Epithelial cell of prostate (primary cell): ENCODE data around the gene LIMCH1.
"Not testable (repeated sequence)": the region's sequence is repeated elsewhere in the genome, so short reads cannot be mapped to it uniquely, and the experiment has no call there.

Experiments used
- DNase-seq: peaks from one replicate; pipeline ENCODE4 v3.0.0-alpha.2; 2011; ENCODE audit warnings: low read depth, low spot score
- H3K27ac ChIP-seq: fragments of 450-650 bp; 2 replicates; pipeline ENCODE4 v1.5.1; 2017; ENCODE audit warnings: mild to moderate bottlenecking

LIMCH1 gene, protein sequence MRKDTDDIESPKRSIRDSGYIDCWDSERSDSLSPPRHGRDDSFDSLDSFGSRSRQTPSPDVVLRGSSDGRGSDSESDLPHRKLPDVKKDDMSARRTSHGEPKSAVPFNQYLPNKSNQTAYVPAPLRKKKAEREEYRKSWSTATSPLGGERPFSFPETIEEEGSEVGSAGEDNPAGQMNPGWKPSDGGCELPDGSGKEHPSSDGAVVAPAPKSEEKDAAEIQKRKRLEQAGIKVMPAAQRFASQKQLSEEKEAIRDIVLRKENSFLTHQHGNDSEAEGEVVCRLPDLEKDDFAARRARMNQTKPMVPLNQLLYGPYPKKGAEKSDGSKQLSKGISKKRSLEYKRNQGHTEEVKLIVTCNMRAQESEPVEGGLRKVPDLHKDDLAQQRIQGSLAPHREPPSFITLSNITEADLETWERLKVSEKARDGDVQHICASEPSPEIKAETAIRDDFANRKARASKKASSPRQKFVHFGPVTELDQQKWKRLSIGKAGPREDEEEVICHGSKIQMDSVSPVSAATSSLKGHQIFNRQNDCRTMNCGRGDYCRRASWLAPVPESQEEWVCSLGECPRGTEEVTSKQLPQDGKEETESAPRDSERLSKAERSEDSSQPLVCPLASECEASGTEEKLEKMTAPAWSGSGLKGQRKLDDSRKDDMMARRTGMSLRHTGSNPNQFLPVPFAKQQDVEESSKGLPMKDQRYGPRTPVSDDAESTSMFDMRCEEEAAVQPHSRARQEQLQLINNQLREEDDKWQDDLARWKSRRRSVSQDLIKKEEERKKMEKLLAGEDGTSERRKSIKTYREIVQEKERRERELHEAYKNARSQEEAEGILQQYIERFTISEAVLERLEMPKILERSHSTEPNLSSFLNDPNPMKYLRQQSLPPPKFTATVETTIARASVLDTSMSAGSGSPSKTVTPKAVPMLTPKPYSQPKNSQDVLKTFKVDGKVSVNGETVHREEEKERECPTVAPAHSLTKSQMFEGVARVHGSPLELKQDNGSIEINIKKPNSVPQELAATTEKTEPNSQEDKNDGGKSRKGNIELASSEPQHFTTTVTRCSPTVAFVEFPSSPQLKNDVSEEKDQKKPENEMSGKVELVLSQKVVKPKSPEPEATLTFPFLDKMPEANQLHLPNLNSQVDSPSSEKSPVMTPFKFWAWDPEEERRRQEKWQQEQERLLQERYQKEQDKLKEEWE (N-terminal part only)

DNA sequence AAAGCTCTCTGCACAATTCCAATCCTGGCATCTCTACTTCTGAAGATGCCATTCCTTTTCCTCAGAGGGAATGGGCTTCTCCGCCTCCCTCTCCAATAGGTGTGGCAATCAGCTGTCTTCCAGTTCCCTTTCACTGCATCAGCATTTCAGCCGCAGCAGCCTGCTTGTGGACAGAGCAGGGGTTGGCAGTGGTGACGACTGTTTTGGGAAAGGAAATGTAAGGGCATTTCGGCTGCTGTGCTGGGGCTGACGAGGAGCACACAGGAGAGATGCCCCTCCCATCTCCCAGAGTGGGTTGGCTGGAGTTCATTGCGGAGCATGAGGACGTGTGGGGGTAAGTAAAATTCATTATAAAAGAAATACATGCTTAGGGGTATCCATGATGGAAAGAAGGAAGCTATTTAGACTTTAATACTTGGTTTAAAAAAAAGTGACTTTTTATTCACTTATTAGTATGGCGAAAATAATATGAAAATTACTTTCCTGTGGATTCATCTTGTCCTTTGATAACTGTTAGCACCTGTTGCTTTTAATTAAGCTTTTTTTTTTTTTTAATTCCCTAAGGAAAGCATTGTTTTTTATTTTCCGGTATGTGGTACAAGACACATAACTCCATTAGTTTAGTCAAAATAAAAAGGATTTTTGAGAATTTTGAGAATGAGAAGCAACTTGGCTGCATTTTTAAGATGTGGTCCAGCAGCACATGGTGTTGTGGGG is at the start of gene LIMCH1:
Gene LIMCH1, plus strand, starts transcription at position 141 of the 717 bp plus-strand sequence. CDS start 67,839 bp downstream, outside the sequence.
- no peak within 1 kb of the TSS for H3K27ac ChIP-seq
- DNase-seq = no peak

DNA sequence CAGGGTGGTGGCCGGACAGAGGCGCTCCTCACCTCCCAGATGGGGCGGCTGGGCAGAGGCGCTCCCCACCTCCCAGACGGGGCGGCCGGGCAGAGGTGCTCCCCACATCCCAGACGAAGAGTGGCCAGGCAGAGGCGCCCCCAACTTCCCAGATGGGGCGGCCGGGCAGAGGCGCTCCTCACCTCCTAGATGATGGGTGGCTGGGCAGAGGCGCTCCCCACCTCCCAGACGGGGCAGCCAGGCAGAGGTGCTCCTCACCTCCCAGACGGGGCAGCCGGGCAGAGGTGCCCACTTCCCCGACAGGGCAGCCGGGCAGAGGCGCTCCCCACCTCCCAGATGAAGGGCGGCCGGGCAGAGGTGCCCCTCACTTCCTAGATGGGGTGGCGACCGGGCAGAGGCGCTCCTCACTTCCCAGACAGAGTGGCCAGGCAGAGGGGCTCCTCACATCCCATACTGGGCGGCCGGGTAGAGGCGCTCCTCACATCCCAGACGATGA is 46.8 kb upstream of the LIMCH1 start:
- not testable (repeated sequence) for H3K27ac ChIP-seq, DNase-seq

DNA sequence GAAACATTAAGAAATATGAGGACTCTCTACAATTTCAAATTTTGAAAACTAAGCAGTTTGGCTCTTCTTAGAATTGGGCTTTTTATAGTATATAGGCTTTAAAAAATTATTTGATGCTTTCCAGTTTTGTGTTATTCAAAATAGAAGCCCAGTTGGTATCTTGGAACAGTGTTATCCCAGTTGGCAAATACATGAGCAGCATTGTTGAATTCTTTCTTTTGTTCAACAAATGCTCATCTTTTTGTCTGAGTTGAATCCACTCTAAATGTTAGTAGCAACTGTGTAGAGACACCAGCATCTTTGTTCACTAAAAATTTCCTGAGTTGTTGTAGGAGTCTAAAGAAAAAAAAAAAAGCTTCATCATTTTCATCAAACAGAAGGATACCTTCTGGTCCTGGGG is 41.0 kb upstream of the LIMCH1 start:
- no peak for DNase-seq
- H3K27ac ChIP-seq = no peak overlapping the region

DNA sequence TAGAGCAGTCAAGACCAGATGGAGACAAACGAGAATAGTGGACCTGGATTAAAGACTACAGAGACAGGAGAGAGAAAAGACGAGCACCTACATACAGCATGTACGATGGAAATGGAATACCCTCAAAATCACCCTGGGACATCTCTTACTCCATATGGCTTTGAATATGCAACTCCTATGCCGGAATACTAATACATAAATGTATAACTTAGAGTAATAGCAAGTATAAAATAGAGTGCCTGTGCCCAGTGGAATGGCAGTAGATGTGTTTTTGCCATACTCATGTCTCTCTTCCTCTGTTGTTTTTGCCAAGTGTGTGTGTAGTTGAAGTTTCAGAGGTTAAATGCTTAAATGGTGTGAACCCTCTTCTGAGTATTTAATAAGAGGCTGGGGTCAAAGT is 39.8 kb upstream of the LIMCH1 start:
- no peak for DNase-seq
- no peak overlapping the region for H3K27ac ChIP-seq

DNA sequence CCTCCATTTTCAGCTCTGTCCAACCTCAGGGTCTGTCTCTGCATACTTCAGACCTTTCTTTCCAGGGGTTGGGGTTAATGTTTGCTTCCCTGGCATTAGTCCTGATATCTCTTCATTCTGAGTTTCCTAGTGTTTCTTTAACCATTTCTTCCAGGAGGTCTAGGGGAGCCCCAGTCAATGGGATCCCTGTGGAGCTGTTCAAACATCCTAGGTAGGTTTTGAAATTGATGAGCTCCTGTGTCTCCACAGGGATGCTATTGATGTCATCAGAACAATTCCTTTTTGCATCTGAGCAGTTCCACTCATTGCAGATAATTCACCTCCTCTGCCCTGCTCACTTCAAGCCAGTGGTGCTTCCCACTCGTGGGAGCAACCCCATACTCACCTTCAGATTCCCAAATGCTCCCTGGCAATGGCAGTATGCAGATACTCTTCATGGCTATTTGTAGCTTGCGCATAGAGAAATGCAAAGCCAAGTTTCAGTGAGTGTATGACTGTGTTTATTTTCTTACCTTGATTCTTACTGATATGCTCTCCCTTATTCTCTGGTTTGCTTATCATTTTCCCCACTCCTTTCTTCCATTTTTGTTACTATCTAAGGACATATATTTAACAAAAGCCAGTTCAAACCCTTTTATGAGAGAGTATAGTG is 33.7 kb upstream of the LIMCH1 start:
- no peak overlapping the region for H3K27ac ChIP-seq
- no peak for DNase-seq

DNA sequence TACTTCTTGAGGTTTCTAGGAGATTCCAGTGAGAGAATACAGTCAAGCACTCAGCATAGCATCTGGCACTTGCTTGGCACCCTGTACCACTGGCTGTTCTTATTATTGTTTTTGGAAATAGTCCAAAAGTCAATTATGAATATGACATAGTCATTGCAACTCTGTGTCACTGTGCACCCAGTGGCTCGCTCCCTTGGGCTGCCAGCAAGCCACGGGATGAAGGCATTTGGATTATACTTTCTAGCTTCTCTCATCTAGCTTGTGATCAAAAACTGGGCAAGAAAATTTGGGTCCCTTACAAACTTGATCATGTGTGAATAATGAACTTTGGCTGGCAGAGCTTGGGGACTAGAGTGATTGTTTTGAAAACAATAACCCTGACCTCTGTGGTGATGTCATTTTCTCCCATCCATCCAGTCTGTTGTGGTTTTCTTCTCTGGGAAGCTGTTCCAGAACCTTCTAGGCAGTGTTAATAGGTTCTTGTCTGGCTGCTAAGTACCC is 32.7 kb upstream of the LIMCH1 start:
- DNase-seq = no peak
- H3K27ac ChIP-seq = peak overlapping the region; percentile 38

DNA sequence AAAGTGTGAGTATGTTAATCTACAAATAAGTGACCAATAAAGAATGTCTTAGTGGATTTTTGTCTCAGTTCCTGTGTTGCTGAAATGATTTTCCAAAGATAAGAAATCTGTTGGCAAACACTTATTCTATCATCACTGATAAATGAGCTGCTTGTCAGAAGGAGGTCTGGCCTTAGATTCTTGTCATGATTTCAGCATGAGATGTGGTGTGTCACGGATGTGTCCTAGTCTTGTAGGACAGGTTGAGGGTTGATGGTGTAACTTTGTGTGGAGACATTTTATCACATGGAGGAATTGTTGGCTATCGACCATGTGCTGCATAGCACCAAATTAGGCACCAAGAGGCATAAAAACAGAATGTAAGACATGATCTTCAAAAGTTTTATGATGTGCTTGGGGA is 31.8 kb upstream of the LIMCH1 start:
- no peak for DNase-seq
- peak overlapping the region; percentile 38 for H3K27ac ChIP-seq

DNA sequence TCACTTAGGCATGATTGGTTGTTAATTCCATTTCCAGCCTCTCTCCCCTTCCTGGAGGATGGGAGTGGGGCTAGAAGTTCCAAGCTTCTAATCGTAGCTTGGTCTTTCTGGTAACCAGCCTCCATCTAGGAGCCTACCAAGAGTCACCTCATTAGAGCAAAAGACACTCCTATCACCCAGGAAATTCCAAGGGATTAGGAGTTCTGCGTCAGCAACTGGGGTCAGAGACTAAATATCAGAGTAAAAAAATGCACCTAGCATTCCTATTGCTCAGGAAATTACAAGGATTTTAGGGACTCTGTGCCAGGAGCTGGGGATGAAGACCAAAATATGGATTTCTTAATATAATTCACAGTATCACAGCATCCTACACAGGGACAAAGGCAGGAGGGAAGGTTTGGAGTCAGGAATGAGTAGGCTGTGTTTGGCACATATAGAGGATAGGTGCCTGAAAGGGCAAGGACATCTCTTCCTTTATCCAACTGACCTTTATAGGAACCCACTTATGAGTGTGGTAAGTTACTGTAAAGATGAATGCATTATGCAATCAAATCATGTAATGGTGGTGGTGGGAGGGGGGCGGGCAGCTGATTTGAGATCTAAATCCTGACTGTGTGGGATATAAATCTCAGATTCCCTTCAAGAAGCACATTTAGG is 30.5 kb upstream of the LIMCH1 start:
- no peak for DNase-seq
- H3K27ac ChIP-seq = peak overlapping the region; percentile 38

DNA sequence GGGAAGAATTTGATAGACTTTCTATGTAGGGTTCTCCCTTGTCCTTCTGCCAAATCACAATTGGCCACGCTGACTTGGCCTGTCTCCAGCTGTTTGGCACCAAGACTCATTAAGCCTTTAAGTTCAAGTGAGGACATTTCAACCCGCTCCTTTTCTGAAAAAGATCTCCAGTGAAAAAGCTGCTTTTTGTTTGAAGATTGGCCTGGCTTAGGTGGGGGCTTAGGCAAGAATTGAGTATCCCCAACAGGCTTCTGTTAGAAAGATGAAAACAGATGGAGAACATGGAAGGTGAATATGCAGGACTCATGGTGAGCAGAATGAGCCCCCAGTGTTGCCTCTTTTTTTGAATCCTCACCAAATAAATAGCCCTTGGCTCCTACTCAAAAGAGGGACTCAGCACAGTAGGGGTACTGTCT is 28.5 kb upstream of the LIMCH1 start:
- DNase-seq = no peak
- no peak overlapping the region for H3K27ac ChIP-seq

DNA sequence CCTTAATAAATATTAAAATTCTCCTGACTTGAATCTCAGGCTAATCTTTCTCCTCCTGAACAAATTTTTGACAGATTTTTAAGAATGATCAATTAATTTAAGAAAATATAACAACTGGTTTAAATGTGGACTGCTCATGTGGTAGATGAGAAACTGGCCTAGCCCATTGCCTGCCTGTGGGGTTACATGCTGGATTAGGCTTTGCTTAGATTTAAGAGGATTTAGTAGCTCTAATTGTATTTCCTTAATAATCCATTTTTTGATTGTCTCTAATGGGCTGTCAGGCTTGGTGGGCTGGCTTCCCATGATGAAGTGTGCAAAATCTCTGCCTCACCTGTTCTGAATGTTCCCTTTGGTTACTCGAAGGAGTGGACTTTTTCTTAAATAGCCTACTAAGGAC is 27.8 kb upstream of the LIMCH1 start:
- no peak overlapping the region for H3K27ac ChIP-seq
- DNase-seq = no peak

DNA sequence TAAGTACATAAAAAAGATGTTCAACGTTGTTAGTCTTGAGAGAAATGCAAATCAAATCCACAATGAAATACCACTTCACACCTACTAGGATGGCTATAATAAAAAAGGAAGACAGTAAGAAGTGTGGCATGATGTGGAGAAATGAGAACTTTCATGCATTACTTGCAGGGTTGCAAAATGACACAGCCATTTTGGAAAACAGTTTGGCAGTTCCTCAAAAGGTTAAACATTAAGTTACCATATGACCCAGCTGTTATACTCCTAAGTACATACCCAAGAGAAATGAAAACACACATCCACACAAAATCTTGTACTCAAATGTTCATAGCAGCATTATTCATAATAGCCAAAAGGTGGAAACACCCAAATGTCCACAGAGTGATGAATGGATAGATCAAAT is 25.8 kb upstream of the LIMCH1 start:
- no peak for DNase-seq
- no peak overlapping the region for H3K27ac ChIP-seq

DNA sequence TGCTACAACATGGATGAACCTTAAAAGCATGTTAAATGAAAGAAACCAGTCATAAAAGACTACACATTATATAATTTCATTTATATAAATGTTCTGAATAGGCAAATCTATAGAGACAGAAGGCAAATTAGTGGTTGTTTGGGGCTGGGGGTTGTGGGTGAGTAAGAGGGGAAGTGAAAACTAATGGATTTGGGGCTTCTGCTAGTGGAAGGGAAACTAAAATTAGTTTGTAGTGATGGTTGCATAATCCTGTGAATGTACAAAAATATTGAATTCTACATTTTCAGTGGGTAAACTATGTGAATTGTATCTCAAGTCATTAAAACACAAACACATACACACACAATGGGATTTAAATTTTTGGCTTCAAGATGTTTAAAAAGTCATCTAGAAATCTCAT is 25.4 kb upstream of the LIMCH1 start:
- no peak for DNase-seq
- no peak overlapping the region for H3K27ac ChIP-seq

DNA sequence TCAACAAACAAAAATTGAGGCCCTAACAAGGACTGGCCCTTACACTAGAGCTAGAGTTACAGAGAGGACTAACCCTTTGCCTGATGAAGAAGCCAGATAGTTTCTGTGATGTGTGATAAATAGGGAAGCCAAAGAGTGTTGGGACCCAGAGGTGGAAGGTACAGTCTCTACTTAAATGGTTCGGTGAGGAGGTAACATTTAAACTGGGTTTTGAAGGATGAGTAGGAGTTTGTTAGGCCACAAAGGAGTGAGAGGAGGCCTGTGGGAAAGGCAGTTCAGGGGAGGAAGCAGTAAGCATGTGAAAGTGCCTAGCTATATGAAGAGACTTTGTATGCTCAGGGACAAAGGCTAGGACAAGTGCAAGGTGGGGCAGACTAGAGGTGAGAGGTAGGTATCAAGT is 23.8 kb upstream of the LIMCH1 start:
- DNase-seq = no peak
- no peak overlapping the region for H3K27ac ChIP-seq

DNA sequence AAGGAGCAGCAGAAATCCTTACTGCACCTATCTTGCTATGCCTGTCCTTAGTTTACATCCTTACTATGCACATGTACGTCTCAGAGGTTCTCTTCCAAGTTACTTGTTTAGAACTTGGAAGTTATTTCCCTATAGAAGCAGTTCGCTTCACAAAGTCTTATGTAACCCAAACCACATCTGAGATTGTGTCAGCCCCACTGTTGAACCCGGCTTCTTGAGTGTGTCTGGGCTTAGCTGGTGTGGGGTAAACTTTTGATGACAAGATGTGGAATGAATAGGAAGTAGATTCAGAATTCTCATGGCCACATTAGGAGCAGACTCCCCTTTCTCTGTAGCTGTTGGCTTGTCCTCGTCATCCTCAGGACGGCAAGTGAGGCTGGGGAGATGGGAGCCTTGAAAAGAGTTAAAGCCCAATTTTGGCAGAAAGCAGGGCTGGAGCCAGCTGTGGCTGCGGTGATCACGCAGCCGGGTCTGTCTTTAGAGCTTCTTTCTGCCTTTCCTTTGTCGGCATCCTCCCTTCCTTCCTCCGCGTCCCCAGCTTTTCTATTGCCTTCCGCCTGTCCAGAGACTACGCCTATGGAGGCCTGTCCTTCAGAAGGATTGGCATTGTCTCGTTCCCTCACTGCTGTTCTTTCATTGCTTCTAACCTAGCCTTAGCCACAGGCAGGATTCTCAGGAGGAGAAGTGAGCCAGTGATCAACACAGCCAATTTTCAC is 23.0 kb upstream of the LIMCH1 start:
- DNase-seq = no peak
- no peak overlapping the region for H3K27ac ChIP-seq

DNA sequence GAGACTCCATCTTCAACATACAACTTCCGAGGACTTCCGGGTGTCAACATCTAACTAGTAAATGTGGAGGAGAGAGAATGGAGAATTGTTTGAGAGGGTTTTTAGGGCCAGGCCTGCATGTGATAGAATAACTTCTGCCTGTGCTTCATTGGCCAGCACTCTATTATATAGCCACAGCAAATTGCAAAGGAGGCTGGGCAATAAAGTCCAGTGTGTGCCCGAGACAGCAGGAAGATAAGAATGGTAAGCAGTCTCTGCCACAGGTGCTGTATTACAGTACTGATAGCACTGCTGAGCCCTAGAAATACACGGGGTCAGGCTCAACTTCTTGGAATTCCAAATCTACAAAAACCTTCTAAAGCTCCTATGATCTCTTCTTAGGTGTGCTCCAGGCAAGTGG is 20.8 kb upstream of the LIMCH1 start:
- H3K27ac ChIP-seq = no peak overlapping the region

DNA sequence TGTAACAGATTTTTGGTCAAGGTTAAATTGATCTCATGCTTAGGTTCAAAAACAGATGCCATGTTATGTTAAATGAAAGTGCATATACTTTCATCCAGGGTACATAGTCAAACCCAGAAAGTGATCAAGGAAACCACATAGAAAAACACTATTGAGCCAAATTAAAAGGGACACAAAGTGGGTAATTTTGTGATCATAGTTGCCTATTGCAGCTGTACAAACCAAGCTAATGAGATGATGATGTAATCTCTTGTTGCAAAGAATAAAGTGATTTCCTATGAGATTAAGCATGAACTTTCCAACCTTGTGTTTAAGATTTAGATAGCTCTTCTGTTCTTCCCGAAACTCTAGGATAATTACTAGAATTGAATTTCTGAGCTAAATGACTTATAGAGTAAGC is 20.2 kb upstream of the LIMCH1 start:
- no peak overlapping the region for H3K27ac ChIP-seq
- DNase-seq = no peak

More for the DNA sequence above, 20.8 kb upstream of the LIMCH1 start:
- DNase-seq = no peak

DNA sequence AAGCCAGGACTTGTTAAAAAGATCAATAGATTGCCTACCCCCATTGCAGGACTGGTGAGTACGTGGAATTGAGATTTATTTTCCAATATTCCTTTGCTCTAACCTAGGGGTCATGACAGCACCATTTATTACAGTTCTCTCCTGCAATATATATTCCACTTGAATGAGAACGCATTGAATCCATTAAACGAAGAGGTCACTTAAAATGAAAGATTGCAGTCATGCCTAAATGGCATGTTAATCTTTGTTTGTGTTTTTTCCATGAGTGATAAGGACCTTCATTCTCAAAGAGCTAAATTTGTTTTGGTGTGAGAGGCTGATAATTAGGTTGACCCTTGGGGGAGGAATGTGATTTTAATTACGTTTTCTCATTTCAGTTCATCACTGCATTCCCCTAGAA is 13.5 kb upstream of the LIMCH1 start:
- no peak for DNase-seq
- H3K27ac ChIP-seq = no peak overlapping the region

DNA sequence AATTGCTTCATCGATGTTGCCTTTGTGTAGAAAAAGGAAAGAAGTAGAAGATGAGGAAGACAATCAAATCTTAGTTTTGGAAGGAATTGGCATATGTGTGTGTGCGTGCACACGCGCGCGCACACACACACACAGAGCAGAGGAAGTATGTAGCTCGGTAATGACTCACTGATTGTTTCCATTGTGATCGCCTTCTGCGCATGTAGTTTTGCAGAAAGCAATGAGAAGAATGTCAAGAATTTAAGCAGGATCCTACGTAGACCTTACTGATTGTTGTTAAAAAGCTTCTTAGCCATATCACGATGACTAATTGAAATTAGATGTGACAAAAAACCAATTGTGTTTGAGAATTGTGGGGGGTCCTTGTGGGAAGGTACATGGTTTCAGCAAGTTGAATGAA is 12.8 kb upstream of the LIMCH1 start:
- no peak for DNase-seq

More for the DNA sequence above, 12.8 kb upstream of the LIMCH1 start:
- H3K27ac ChIP-seq = no peak overlapping the region
